ENCODE data around the gene TMEM80.

The TMEM80 gene

DNA sequence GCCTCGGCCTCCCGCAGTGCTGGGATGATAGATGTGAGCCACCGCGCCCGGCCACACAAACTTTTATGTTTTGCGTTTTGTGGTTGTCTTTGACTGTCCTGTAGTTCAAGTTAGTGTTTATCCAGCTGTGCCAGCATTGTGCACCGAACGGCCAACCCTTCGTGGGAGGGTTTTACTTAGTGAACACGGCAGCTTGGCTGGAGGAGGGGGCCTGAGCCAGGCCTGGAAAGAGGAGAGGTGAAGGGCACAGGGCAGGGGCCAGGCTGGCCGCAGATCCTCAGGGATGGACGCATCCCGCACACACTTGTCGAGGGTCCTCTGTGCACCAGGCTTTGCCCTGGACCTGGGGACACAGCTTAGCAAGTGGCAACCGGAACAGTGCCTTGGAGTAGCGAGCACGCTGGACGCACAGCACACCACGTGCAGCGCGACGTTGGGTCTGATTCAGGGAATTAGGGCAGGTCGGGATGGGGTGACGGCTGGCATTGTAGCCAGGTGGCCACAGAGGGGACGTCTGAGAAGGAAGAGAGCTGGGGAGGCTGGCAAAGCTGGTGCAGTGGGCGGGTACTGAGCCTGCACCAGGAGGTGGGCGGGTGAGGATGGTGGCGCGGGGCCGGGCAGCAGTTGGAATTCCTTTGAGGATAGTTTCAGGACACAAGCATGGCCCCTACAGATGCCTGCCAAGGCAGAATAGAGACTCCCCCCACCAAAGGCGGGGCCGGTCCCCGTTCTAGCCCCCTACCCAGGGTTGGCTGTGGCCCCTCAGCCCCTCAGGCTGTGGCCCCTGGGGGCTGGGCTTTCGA lies 23.8 kb downstream of the TMEM80 start:
- H3K36me3 ChIP-seq (ENCODE audit: low read depth) = peaks cover 74% of the 10 kb centered on the region
- H3K27me3 ChIP-seq (ENCODE audit: insufficient read depth, poor library complexity, severe bottlenecking) = no peaks in the 10 kb centered on the region
- H3K27ac ChIP-seq (ENCODE audit: poor library complexity, severe bottlenecking) = no peak overlapping the region
- H3K9me3 ChIP-seq (ENCODE audit: severe bottlenecking) = no peaks in the 10 kb centered on the region
- ATAC-seq (ENCODE audit: low read depth) = 0 out of 3 replicates have a peak, but pooled peaks have one; percentile 8
- H3K4me3 ChIP-seq (ENCODE audit: severe bottlenecking) = no peak overlapping the region
- TF ChIP-seq, protein P1, sequence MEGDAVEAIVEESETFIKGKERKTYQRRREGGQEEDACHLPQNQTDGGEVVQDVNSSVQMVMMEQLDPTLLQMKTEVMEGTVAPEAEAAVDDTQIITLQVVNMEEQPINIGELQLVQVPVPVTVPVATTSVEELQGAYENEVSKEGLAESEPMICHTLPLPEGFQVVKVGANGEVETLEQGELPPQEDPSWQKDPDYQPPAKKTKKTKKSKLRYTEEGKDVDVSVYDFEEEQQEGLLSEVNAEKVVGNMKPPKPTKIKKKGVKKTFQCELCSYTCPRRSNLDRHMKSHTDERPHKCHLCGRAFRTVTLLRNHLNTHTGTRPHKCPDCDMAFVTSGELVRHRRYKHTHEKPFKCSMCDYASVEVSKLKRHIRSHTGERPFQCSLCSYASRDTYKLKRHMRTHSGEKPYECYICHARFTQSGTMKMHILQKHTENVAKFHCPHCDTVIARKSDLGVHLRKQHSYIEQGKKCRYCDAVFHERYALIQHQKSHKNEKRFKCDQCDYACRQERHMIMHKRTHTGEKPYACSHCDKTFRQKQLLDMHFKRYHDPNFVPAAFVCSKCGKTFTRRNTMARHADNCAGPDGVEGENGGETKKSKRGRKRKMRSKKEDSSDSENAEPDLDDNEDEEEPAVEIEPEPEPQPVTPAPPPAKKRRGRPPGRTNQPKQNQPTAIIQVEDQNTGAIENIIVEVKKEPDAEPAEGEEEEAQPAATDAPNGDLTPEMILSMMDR (IDR thresholded peaks at IDR 0.05; ENCODE audit: poor library complexity, severe bottlenecking) = no peak
- DNase-seq (ENCODE audit: low spot score) = no peak
- no peaks in the 10 kb centered on the region for H3K4me1 ChIP-seq (ENCODE audit: insufficient read depth, poor library complexity, severe bottlenecking)

GRCh38 chr11:720017-720641 lies 24.5 kb downstream of the TMEM80 start:
- ATAC-seq (ENCODE audit: low read depth) = no peak
- TF ChIP-seq, protein P1 (IDR thresholded peaks at IDR 0.05; ENCODE audit: poor library complexity, severe bottlenecking) = no peak
- no peak overlapping the region for H3K4me3 ChIP-seq (ENCODE audit: severe bottlenecking)
- no peak overlapping the region for H3K27ac ChIP-seq (ENCODE audit: poor library complexity, severe bottlenecking)
- no peaks in the 10 kb centered on the region for H3K4me1 ChIP-seq (ENCODE audit: insufficient read depth, poor library complexity, severe bottlenecking)
- H3K27me3 ChIP-seq (ENCODE audit: insufficient read depth, poor library complexity, severe bottlenecking) = no peaks in the 10 kb centered on the region
- H3K9me3 ChIP-seq (ENCODE audit: severe bottlenecking) = no peaks in the 10 kb centered on the region
- DNase-seq (ENCODE audit: low spot score) = no peak
- H3K36me3 ChIP-seq (ENCODE audit: low read depth) = peaks cover 74% of the 10 kb centered on the region

DNA sequence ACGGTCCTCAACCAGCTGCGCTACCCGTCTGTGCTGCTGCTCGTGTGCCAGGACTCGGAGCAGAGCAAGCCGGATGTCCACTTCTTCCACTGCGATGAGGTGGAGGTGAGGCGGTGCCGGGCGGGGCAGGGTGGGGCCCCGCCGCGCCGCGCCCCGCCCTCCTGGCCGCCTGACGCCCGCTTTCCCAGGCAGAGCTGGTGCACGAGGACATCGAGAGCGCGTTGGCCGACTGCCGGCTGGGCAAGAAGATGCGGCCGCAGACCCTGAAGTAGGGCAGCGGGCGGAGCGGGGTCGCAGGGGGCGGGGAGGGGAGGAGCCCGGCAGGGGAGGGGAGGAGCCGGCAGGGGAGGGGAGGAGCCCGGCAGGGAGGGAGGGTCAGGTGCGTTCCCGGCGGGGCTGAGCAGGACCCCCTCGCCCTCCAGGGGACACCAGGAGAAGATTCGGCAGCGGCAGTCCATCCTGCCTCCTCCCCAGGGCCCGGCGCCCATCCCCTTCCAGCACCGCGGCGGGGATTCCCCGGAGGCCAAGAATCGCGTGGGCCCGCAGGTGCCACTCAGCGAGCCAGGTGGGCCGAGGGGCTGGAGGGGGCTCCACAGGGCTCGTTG lies 25.1 kb downstream of the TMEM80 start:
- DNase-seq (ENCODE audit: low spot score) (no peak), ATAC-seq (ENCODE audit: low read depth) (no peak)
- peaks cover 74% of the 10 kb centered on the region for H3K36me3 ChIP-seq (ENCODE audit: low read depth)
- no peaks in the 10 kb centered on the region for H3K9me3 ChIP-seq (ENCODE audit: severe bottlenecking)
- H3K27ac ChIP-seq (ENCODE audit: poor library complexity, severe bottlenecking) = no peak overlapping the region
- no peak overlapping the region for H3K4me3 ChIP-seq (ENCODE audit: severe bottlenecking)
- H3K27me3 ChIP-seq (ENCODE audit: insufficient read depth, poor library complexity, severe bottlenecking) = no peaks in the 10 kb centered on the region
- TF ChIP-seq, protein P1 (IDR thresholded peaks at IDR 0.05; ENCODE audit: poor library complexity, severe bottlenecking) = no peak
- no peaks in the 10 kb centered on the region for H3K4me1 ChIP-seq (ENCODE audit: insufficient read depth, poor library complexity, severe bottlenecking)

DNA sequence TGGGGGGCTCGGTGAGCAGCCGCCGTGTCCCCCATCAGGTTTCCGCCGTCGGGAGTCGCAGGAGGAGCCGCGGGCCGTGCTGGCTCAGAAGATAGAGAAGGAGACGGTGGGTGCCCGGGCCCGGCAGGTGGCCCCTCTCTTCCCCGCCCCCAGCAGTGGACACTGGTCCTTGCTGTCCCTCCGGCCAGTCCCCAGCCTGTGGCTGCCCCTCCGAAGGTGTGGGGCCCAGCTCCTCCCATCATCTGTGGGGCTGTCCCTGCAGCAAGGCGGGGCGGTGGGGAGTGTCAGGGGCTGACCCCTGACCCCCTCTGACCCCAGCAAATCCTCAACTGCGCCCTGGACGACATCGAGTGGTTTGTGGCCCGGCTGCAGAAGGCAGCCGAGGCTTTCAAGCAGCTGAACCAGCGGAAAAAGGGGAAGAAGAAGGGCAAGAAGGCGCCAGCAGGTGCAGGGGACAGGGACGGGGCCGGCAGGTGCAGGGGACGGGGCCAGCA lies 25.7 kb downstream of the TMEM80 start:
- Histone ChIP-seq H3K27ac (ENCODE audit: poor library complexity, severe bottlenecking) (no peak overlapping the region), H3K36me3 (ENCODE audit: low read depth) (peaks cover 72% of the 10 kb centered on the region), H3K9me3 (ENCODE audit: severe bottlenecking) (no peaks in the 10 kb centered on the region), H3K4me3 (ENCODE audit: severe bottlenecking) (no peak overlapping the region), H3K4me1 (ENCODE audit: insufficient read depth, poor library complexity, severe bottlenecking) (no peaks in the 10 kb centered on the region), H3K27me3 (ENCODE audit: insufficient read depth, poor library complexity, severe bottlenecking) (no peaks in the 10 kb centered on the region)
- TF ChIP-seq, protein P1 (IDR thresholded peaks at IDR 0.05; ENCODE audit: poor library complexity, severe bottlenecking) = no peak
- no peak for ATAC-seq (ENCODE audit: low read depth)
- peak; percentile 73 for DNase-seq (ENCODE audit: low spot score)

Data from RWPE2 (cell line).